H1 (cell line): ENCODE results near the gene CD226. TPM values are rescaled to one million over a fixed set of nuclear protein-coding genes. Genes with fewer than 3 reads are reported as not detected.

Experiments
- CTCF ChIA-PET: fragments of 300-600 bp; sonication (Branson Sonifier 250); formaldehyde crosslinking; loops from one replicate; lab custom pipeline; 2021; ENCODE audit not compliant: partially characterized antibody; lab: Charles Lee
- POLR2A ChIA-PET: fragments of 300-600 bp; sonication (Branson Sonifier 250); formaldehyde crosslinking; loops from one replicate; lab custom pipeline; 2021; ENCODE audit warnings: inconsistent platforms; ENCODE audit not compliant: partially characterized antibody; lab: Charles Lee
- DNase-seq, 2 experiments: peaks; one replicate each; pipeline versions ENCODE4 v3.0.0 to v3.0.0-alpha.2; 2010 to 2022; ENCODE audit warnings: low spot score in 2 of 2, low read depth in 1 of 2, mixed read lengths in 1 of 2
- FAIRE-seq: peaks from 2 replicates; lab custom pipeline; 2011; peaks lifted over from hg19 to GRCh38; lab: Jason Lieb, UNC
- H2AFZ ChIP-seq: 2 replicates; pipeline ENCODE4 v1.8.1; 2012; ENCODE audit warnings: low read length, inconsistent platforms
- H2AK5ac ChIP-seq: 2 replicates; pipeline ENCODE4 v1.6.1; 2013; ENCODE audit warnings: low read depth, low read length
- H2BK120ac ChIP-seq: replicated peaks from 2 replicates; pipeline ENCODE3; 2013; ENCODE audit warnings: low read depth, low read length, inconsistent platforms
- H2BK12ac ChIP-seq: 2 replicates; pipeline ENCODE4 v1.6.1; 2013; ENCODE audit warnings: low read depth, low read length
- H2BK15ac ChIP-seq: 2 replicates; pipeline ENCODE4 v1.6.1; 2013; ENCODE audit warnings: low read length
- H2BK20ac ChIP-seq: 2 replicates; pipeline ENCODE4 v1.6.1; 2013; ENCODE audit warnings: low read length
- H2BK5ac ChIP-seq: 2 replicates; pipeline ENCODE4 v1.6.1; 2013; ENCODE audit warnings: low read depth, low read length
- H3K14ac ChIP-seq: 2 replicates; pipeline ENCODE4 v1.6.1; 2013; ENCODE audit warnings: inconsistent platforms; ENCODE audit not compliant: insufficient read length
- H3K18ac ChIP-seq: 2 replicates; pipeline ENCODE4 v1.6.1; 2013; ENCODE audit warnings: low read length; ENCODE audit errors: extremely low read depth
- H3K23ac ChIP-seq: 2 replicates; pipeline ENCODE4 v1.6.1; 2013; ENCODE audit warnings: inconsistent platforms; ENCODE audit not compliant: insufficient read length
- H3K23me2 ChIP-seq: 2 replicates; pipeline ENCODE4 v1.6.1; 2013; ENCODE audit warnings: low read depth, low read length
- H3K27ac ChIP-seq: 2 replicates; pipeline ENCODE4 v1.6.1; 2011; ENCODE audit warnings: low read depth, low read length, inconsistent platforms
- H3K27me3 ChIP-seq, 4 experiments: replicated peaks in 1 of 4; 1 replicate in 1 of 4; 2 replicates in 3 of 4; pipeline versions ENCODE4 v1.6.1 to v1.8.1; 2011 to 2013; ENCODE audit warnings: low read length in 3 of 4, mild to moderate bottlenecking in 3 of 4, inconsistent platforms in 2 of 4, mixed read lengths in 2 of 4, moderate library complexity in 1 of 4; ENCODE audit not compliant: control insufficient read depth in 3 of 4, insufficient read depth in 3 of 4; ENCODE audit errors: extremely low read depth in 1 of 4
- H3K36me3 ChIP-seq, 4 experiments: 2 replicates each; pipeline versions ENCODE4 v1.6.1 to v1.8.1; 2011 to 2013; ENCODE audit warnings: mild to moderate bottlenecking in 4 of 4, low read length in 3 of 4, moderate library complexity in 2 of 4, control low read depth in 1 of 4, inconsistent platforms in 1 of 4; ENCODE audit not compliant: insufficient read depth in 4 of 4, control insufficient read depth in 2 of 4
- H3K4ac ChIP-seq: replicated peaks from 2 replicates; pipeline ENCODE3; 2013; ENCODE audit warnings: low read length, low read depth, mixed read lengths, inconsistent platforms; ENCODE audit not compliant: insufficient read length
- H3K4me1 ChIP-seq, 4 experiments: replicated peaks in 1 of 4; 1 replicate in 1 of 4; 2 replicates in 3 of 4; pipeline versions ENCODE4 v1.6.1 to v1.8.1; 2011 to 2013; ENCODE audit warnings: low read length in 3 of 4, inconsistent platforms in 2 of 4, mixed read lengths in 1 of 4; ENCODE audit not compliant: insufficient read depth in 4 of 4, control insufficient read depth in 3 of 4
- H3K4me2 ChIP-seq, 2 experiments: 2 replicates each; pipeline versions ENCODE4 v1.6.1 to v1.8.1; 2011 to 2013; ENCODE audit warnings: low read depth in 2 of 2, low read length in 2 of 2, control low read depth in 1 of 2, inconsistent platforms in 1 of 2, mild to moderate bottlenecking in 1 of 2; ENCODE audit not compliant: insufficient read depth in 1 of 2
- H3K4me3 ChIP-seq, 4 experiments: fragments of 200-600, 300-600 bp in 1 of 4; sonication (generic), shearing (Covaris generic), sonication (Bioruptor Twin) in 1 of 4; 2 replicates each; pipeline versions ENCODE4 v1.5.1 to v1.8.1; 2011 to 2016; ENCODE audit warnings: low read length in 4 of 4, low read depth in 3 of 4, control low read depth in 2 of 4, inconsistent platforms in 2 of 4, mild to moderate bottlenecking in 2 of 4, mixed read lengths in 1 of 4, moderate library complexity in 1 of 4; ENCODE audit not compliant: insufficient read depth in 2 of 4; ENCODE audit errors: extremely low read depth in 1 of 4
- H3K56ac ChIP-seq: replicated peaks from 2 replicates; pipeline ENCODE3; 2013; ENCODE audit warnings: low read depth, mild to moderate bottlenecking, mixed read lengths, low read length, inconsistent platforms; ENCODE audit not compliant: insufficient read length
- H3K79me1 ChIP-seq: 2 replicates; pipeline ENCODE4 v1.6.1; 2013; ENCODE audit warnings: low read depth, low read length, control low read depth
- H3K79me2 ChIP-seq, 2 experiments: 2 replicates each; pipeline versions ENCODE4 v1.6.1 to v1.8.1; 2012 to 2013; ENCODE audit warnings: low read length in 2 of 2, mild to moderate bottlenecking in 2 of 2, inconsistent platforms in 1 of 2; ENCODE audit not compliant: insufficient read depth in 2 of 2, control insufficient read depth in 1 of 2
- H3K9ac ChIP-seq, 4 experiments: replicated peaks in 1 of 4; 1 replicate in 1 of 4; 2 replicates in 3 of 4; pipeline versions ENCODE4 v1.6.1 to v1.8.1; 2011 to 2013; ENCODE audit warnings: low read depth in 3 of 4, low read length in 3 of 4, control low read depth in 2 of 4, mild to moderate bottlenecking in 2 of 4, moderate library complexity in 2 of 4, inconsistent platforms in 1 of 4; ENCODE audit errors: extremely low read depth in 1 of 4
- H3K9me3 ChIP-seq, 2 experiments: 2 replicates each; pipeline versions ENCODE4 v1.6.1 to v1.8.1; 2012 to 2013; ENCODE audit warnings: mild to moderate bottlenecking in 2 of 2, moderate library complexity in 2 of 2, control low read depth in 1 of 2, inconsistent platforms in 1 of 2, low read depth in 1 of 2, low read length in 1 of 2, mixed read lengths in 1 of 2; ENCODE audit not compliant: insufficient read depth in 2 of 2
- H4K20me1 ChIP-seq, 2 experiments: replicated peaks in 1 of 2; 2 replicates each; pipeline versions ENCODE3 to v1.8.1; 2011 to 2013; ENCODE audit warnings: inconsistent platforms in 2 of 2, low read length in 2 of 2, mild to moderate bottlenecking in 1 of 2; ENCODE audit not compliant: insufficient read depth in 2 of 2, control insufficient read depth in 1 of 2
- H4K5ac ChIP-seq: 2 replicates; pipeline ENCODE4 v1.6.1; 2013; ENCODE audit warnings: low read length, low read depth, mixed read lengths, inconsistent platforms; ENCODE audit not compliant: insufficient read length
- H4K8ac ChIP-seq: 2 replicates; pipeline ENCODE4 v1.8.0; 2013; ENCODE audit warnings: mild to moderate bottlenecking, moderate library complexity, low read length, inconsistent platforms; ENCODE audit not compliant: insufficient read depth; ENCODE audit errors: extremely low read depth
- H4K91ac ChIP-seq: replicated peaks from 2 replicates; pipeline ENCODE3; 2013; ENCODE audit warnings: low read length, mixed read lengths, inconsistent platforms; ENCODE audit not compliant: insufficient read length
- TAF1 ChIP-seq: IDR thresholded peaks from 2 replicates; pipeline ENCODE4 v1.6.1; 2011; ENCODE audit warnings: mild to moderate bottlenecking, low read depth, low read length
- TCF12 ChIP-seq: IDR thresholded peaks from 2 replicates; pipeline ENCODE4 v1.6.1; 2011; ENCODE audit warnings: low read depth, mild to moderate bottlenecking, low read length
- WGBS, 2 experiments: shearing (Covaris generic) in 1 of 2; methylation state at CpG; one replicate each; pipeline versions ENCODE4 v1.1.6 to v1.1.7; 2013 to 2015; ENCODE audit warnings: low lambda C conversion rate in 2 of 2, mixed read lengths in 2 of 2, inconsistent platforms in 1 of 2, low coverage in 1 of 2, missing lambda C conversion rate in 1 of 2; ENCODE audit not compliant: insufficient replicate concordance in 2 of 2, insufficient coverage in 1 of 2, insufficient read length in 1 of 2; ENCODE audit errors: extremely low coverage in 1 of 2, missing lambda C conversion rate in 1 of 2; 5-methylcytosine and 5-hydroxymethylcytosine counted together
- polyA plus RNA-seq, 7 experiments: library from polyadenylated mRNA; depleted of rRNA in 3 of 7; stranded (reverse) in 5 of 7; unstranded in 2 of 7; fragments of >200 nt in 5 of 7; fragments of 200-250 nt in 2 of 7; gene quantifications; 1 replicate in 5 of 7; 2 replicates in 1 of 7; 4 replicates in 1 of 7; pipeline versions ENCODE4 v1.2.1 to v1.2.3, GENCODE V29; 2011 to 2013; ENCODE audit warnings: missing spikeins in 2 of 7, mixed read lengths in 2 of 7
- total RNA-seq: library from RNA; stranded (reverse); fragmentation: NEBNext Ultra II Directional; extraction: Animal tissue kit (Norgen Biotek cat#: 25700); gene quantifications from 2 replicates; pipeline ENCODE4 v1.2.1, GENCODE V29; 2021

CD226 gene
- total and polyA plus RNA-seq, 2 of the 8 experiments (the other 6 are each of a cell fraction or from before 2014, with no cell fraction given) = not detected

DNA sequence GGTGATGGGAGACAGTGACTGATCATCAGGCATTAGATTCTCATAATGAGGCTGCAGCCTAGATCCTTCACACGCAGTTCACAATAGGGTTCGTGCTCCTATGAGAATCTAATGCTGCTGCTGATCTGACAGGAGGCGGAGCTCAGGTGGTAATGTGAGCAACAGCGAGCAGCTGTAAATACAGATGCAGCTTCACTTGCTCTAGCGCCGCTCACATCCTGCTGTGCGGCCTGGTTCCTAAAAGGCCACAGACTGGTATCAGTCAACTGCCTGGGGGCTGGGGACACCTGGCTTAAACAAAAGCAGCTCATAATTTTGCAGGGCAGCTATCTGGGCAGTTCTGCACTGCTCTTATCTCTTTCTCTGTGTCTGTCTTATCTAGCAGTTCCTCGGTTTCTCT lies 20.4 kb upstream of the CD226 start:
- Histone ChIP-seq H3K56ac (no peak overlapping the region), H3K4me2 (no peak overlapping the region), H2BK120ac (no peak overlapping the region), H3K79me2 (no peaks in the 10 kb centered on the region), H3K18ac (no peak overlapping the region), H3K36me3 (no peaks in the 10 kb centered on the region), H2AK5ac (no peak overlapping the region), H3K4me1 (no peaks in the 10 kb centered on the region), H3K4me3 (no peak overlapping the region), H3K27me3 (no peaks in the 10 kb centered on the region), H3K9ac (no peak overlapping the region), H4K8ac (no peak overlapping the region; the same call in 1 of the 2 replicates), H4K91ac (no peak overlapping the region), H2AFZ (no peak overlapping the region), H3K14ac (no peak overlapping the region), H2BK5ac (no peak overlapping the region), H3K27ac (no peak overlapping the region), H3K79me1 (no peaks in the 10 kb centered on the region), H3K23ac (no peak overlapping the region), H2BK12ac (no peak overlapping the region), H2BK15ac (no peak overlapping the region), H2BK20ac (no peak overlapping the region), H4K20me1 (no peaks in the 10 kb centered on the region), H3K4ac (no peak overlapping the region), H3K9me3 (0 out of 4 replicates have a peak, but pooled peaks cover 0 to 2% of the 10 kb centered on the region in 2 experiments), H3K23me2 (no peaks in the 10 kb centered on the region), H4K5ac (no peak overlapping the region)
- WGBS, 2 experiments = 79% methylated on average over 8 of the region's 8 CpGs; no CpG with 5 or more reads in 1 of the 2 experiments
- DNase-seq (no peak), FAIRE-seq (no peak)
- TF ChIP-seq TCF12 = 0 out of 2 replicates have a peak, but pooled peaks have one; percentile 17
- TF ChIP-seq TAF1 = no peak
- CTCF ChIA-PET = interaction anchor here (0.6 to 1.4 kb wide), 4 partner anchors 8 to 63 kb away, joined by 3 to 4 read pairs (median 4); no protein-coding TSS in a partner anchor
- POLR2A ChIA-PET = no interaction called here
